GM18499 (cell line): ENCODE data around the gene IPO7.

Source experiments
- ATAC-seq: cut with Tn5 transposase; IDR thresholded peaks from one replicate; pipeline ENCODE4 v1.9.1; 2021; ENCODE audit warnings: moderate number of reproducible peaks; ENCODE audit not compliant: insufficient read depth, unreplicated experiment

The IPO7 gene

DNA sequence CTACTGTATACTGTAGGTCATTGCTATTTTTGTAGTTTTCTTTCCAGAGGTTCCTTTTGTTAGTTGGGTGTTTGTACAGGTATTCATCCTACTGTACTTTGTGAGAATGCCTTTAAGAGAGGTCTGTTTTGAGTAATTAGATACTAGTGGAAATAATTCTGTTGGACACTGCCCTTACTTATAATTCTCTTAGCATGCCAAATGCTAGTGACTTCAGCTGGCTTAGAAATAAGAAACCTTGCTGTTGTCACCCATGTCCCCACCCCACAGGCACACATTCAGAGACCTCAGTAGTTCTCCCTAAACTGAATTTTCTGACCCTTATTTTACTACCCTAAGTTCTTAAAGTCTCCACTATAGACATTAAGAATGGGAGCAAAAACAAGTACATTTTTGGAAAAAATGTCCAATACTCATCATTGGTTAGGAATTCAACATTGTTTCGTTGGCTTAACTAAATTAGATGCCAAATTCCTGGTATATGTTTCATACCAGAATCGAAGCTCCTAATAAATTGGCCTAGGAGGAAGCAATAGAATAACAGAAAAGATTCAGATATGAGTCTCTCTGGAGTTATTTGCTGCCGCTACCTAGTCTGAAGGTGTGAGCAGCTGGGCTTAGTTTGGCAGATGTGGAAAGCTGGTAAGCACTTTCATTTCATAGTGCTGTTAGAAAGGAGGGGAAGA, 104.8 kb downstream of the IPO7 start:
- ATAC-seq = no peak

GRCh38 chr11:9490376-9490775, 105.9 kb downstream of the IPO7 start:
- ATAC-seq = no peak

GRCh38 chr11:9493492-9493891, 109.0 kb downstream of the IPO7 start:
- no peak for ATAC-seq

- ATAC-seq = no peak
Measured at GRCh38 chr11:9494316-9494715, 109.9 kb downstream of the IPO7 start.

- ATAC-seq = no peak
Measured at GRCh38 chr11:9495803-9496514, 111.5 kb downstream of the IPO7 start.
